Central memory CD8-positive, alpha-beta T cell (primary cell): ENCODE results near the gene BSND.

Experiments
- ATAC-seq: fragments of 150-1000 bp; cut with Tn5 transposase; replicated peaks from 2 replicates; pipeline ENCODE4 v1.10.0; 2022; ENCODE audit warnings: mild to moderate bottlenecking, moderate FRiP score, moderate number of reproducible peaks; ENCODE audit not compliant: poor library complexity, severe bottlenecking; ENCODE audit errors: extremely low read depth
- DNase-seq, 2 donors: peaks; one replicate each; pipeline ENCODE4 v3.0.0; 2021; ENCODE audit warnings: low spot score in 2 of 2
- H3K27ac Mint-ChIP-seq: one replicate; pipeline ENCODE4 v1.8.0; 2022; ENCODE audit warnings: low read depth, mild to moderate bottlenecking, moderate library complexity, mixed read lengths
- H3K27me3 Mint-ChIP-seq: one replicate; pipeline ENCODE4 v1.8.0; 2022; ENCODE audit warnings: mixed read lengths
- H3K36me3 Mint-ChIP-seq: one replicate; pipeline ENCODE4 v1.8.0; 2022; ENCODE audit warnings: mild to moderate bottlenecking, moderate library complexity, mixed read lengths; ENCODE audit not compliant: insufficient read depth
- H3K4me1 Mint-ChIP-seq: one replicate; pipeline ENCODE4 v1.8.0; 2022; ENCODE audit warnings: mixed read lengths
- H3K4me3 Mint-ChIP-seq: one replicate; pipeline ENCODE4 v1.8.0; 2022; ENCODE audit warnings: mild to moderate bottlenecking, moderate library complexity, mixed read lengths
- H3K9me3 Mint-ChIP-seq: one replicate; pipeline ENCODE4 v1.8.0; 2022; ENCODE audit warnings: mixed read lengths

The BSND gene

DNA sequence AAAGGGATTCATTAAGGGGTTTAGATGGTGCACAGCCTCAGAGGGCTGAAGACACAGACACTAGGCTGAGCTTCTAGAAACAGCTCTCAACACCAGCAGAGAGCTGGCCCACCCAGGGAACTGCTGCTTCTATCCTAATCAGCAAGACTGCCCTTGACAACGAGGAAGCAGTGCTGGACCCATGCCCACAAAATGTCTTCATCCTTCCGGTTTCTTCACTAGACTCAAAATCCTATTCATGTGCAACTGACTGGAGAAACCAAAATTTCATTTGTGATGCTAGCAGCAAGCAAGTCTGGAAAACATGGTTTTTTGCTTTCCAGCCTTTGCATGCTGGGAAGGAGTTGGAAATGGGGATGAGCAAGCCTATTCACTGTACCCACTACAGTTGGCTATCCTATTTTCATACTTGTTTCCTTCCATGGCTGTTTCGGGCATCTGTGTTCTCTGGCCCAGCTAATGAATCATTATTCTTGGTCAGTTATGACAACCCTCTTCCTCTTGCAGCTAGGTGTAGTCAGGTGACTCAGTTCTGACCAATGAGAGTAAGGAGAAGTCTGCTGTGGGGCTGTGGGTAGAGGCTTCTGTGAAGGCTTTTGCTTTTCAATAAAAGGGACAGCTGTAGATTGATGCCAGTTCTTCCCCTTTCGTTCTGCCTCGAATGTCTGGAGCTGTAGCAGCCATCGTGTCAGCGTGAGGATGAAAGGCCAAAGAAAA lies 33.0 kb upstream of the BSND start:
- ATAC-seq (no peak), DNase-seq (no peak)
- Mint-ChIP-seq H3K4me1 (peaks cover 9% of the 10 kb centered on the region), H3K36me3 (no peaks in the 10 kb centered on the region), H3K9me3 (no peaks in the 10 kb centered on the region), H3K4me3 (no peak overlapping the region), H3K27me3 (peaks cover 36% of the 10 kb centered on the region), H3K27ac (no peak overlapping the region)

DNA sequence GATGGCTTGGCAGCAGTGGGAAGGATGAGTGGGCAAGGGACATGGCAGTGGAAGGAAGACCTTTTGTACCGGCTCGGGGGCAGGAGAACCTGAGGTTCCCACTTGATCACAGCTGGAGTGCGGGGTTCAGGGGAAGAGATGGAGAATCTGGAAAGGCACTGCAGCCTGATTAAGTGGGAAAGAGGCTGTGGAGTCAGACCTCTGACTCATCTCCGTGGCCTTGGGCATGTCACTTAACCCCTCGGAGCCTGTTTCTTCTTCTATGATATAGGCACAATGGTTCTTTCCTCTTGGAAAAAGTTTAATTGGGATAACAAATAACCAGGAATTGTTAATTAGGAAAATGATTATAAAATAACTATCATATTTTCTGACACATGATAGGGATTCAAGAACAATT lies 31.4 kb upstream of the BSND start:
- Mint-ChIP-seq H3K4me1 (peaks cover 9% of the 10 kb centered on the region), H3K9me3 (no peaks in the 10 kb centered on the region), H3K4me3 (no peak overlapping the region), H3K36me3 (no peaks in the 10 kb centered on the region), H3K27ac (no peak overlapping the region), H3K27me3 (peaks cover 47% of the 10 kb centered on the region)
- DNase-seq (no peak), ATAC-seq (no peak)

DNA sequence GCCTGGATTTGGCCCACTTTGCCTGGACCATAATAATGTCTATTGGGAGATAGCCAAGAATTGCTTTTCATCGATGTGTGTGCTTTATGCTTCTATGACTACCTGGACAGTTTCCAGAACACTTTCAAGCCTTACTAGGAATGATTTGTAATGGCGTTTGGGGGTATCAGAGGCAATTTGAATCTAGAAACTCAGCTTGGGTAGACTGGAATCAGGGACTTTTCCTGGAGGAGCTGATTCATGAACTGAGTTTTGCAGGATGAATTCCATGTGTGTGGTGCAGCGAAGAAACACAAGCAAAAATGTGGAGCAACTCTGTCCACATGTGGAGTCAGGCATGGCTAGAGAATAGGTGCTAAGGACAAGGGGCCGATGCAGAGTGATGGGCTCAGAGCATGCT lies 30.2 kb upstream of the BSND start:
- Mint-ChIP-seq H3K36me3 (no peaks in the 10 kb centered on the region), H3K9me3 (no peaks in the 10 kb centered on the region), H3K4me3 (no peak overlapping the region), H3K4me1 (peaks cover 9% of the 10 kb centered on the region), H3K27ac (no peak overlapping the region), H3K27me3 (peaks cover 59% of the 10 kb centered on the region)
- no peak for DNase-seq
- ATAC-seq = no peak

DNA sequence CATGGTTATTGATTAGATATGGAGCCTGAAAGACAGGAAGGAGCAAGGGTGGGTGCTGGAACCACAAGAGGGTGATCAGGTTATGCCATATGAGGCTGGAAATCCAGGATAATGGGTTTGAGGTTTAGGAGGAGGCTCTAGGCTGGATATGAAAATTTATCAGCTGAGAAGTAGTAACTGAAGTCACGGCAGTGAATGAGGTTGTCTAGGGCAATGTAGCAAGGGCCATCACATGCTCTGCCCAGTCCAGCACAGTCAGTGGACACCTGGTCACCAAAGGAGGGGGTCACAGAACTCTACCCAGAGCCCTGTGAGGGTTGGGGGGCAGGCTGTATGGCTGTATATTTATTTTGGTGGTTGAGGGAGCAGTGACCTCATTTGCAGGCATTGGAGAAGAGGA lies 28.9 kb upstream of the BSND start:
- Mint-ChIP-seq H3K4me3 (no peak overlapping the region), H3K36me3 (no peaks in the 10 kb centered on the region), H3K4me1 (peaks cover 9% of the 10 kb centered on the region), H3K27ac (no peak overlapping the region), H3K9me3 (no peaks in the 10 kb centered on the region), H3K27me3 (peaks cover 61% of the 10 kb centered on the region)
- ATAC-seq (no peak), DNase-seq (no peak)

DNA sequence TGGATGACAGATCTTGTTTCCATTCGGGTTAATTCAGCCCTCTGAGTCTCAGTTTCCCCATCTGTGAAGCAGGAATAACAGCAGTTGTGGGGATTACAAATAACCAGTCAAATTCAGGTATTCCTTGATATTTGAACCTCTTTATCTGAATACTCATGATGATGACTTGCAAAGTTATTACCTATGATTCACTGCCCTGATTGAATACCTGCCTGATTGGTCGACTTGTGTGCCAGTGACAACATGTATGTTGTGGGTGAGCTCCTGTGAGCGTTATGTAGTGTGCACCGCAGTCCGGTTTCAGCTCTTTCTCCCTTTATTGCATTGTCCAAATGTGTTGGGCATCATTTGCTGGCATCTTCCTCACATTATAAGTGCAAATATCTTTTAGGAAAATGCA lies 27.8 kb upstream of the BSND start:
- DNase-seq (no peak), ATAC-seq (no peak)
- H3K4me3 Mint-ChIP-seq = no peak overlapping the region
- H3K36me3 Mint-ChIP-seq = no peaks in the 10 kb centered on the region
- H3K4me1 Mint-ChIP-seq = peaks cover 7% of the 10 kb centered on the region
- peaks cover 70% of the 10 kb centered on the region for H3K27me3 Mint-ChIP-seq
- no peak overlapping the region for H3K27ac Mint-ChIP-seq
- no peaks in the 10 kb centered on the region for H3K9me3 Mint-ChIP-seq

DNA sequence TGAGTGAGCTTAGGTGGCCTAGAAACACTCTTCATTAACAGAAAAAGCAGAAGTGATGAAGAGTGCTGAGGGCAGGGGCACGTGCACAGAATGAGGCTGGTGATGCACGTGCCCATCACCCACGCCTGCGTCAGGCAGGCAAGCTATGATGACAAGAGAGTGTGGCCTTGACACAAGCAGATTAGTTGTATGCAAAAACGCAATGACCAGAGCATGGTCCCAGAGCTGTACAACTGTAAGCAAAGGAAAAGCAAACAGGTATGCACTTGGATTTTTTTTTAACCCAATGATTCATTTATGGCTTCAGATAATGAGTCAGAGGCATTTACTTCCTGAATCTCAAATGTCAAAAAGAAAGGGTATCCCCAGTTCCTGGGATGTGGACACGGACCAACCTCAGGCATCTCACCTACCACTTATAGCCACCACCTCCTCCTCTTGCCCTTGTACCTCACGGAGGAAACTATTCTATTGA lies 27.4 kb upstream of the BSND start:
- ATAC-seq (no peak), DNase-seq (no peak)
- H3K36me3 Mint-ChIP-seq = no peaks in the 10 kb centered on the region
- H3K4me1 Mint-ChIP-seq = peaks cover 2% of the 10 kb centered on the region
- H3K4me3 Mint-ChIP-seq = no peak overlapping the region
- H3K9me3 Mint-ChIP-seq = no peaks in the 10 kb centered on the region
- peaks cover 68% of the 10 kb centered on the region for H3K27me3 Mint-ChIP-seq
- H3K27ac Mint-ChIP-seq = no peak overlapping the region

DNA sequence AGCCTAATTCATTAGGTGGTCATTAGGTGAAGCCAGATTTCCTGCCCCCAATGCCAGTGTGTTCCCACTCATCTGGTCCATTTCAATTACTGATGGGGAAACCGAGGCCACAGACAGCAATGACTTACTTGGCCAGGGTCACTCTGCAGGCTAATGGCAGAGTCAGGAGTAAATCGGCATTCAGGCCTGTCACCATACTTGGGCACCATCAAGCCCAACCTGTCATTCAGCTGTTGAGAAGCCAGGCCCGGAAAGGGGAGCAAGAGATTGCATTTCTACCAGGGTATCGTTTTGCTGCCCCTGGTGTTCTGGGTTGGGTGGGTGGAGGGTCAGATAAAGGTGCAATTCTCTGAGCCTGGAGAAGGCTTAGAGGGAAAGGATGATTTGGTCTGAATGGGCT lies 26.3 kb upstream of the BSND start:
- no peaks in the 10 kb centered on the region for H3K36me3 Mint-ChIP-seq

DNA sequence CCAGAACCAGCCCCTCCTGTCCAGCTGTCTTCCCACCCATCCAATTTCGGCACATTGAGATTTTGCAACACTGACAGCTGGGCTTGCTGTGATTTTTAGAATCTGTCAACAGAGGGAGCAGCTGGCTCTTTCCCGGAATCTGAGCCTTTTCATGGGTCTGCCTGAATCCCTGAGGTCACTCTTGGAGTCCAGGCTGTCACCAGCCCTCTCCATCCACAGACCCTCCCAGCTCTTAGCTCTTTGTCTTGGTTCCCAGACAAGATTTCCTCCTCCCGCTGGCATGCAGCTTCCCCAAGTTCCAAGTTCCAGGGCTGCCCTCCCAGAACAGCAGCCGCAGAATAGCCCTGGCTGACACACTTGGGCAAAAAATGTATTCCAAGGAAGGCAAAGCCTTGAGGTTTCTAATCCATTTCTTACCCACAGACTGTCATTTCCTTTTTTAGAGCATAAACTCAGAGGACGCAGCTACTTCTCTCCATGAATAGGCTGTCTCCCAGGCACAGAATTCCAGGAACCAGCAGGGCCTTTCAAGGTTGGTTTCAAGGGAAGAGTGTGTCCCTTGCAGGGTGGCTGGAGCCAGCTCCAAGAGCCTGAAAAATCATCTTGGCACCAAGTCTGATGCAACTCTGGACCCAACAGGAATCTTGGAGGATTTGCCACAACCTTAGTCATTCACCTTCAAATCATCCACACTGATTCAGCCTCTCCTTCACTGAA lies 25.4 kb upstream of the BSND start:
- H3K4me1 Mint-ChIP-seq = no peaks in the 10 kb centered on the region
- no peaks in the 10 kb centered on the region for H3K9me3 Mint-ChIP-seq
- no peak overlapping the region for H3K27ac Mint-ChIP-seq
- H3K4me3 Mint-ChIP-seq = no peak overlapping the region
- ATAC-seq (no peak), DNase-seq (no peak)
- peaks cover 66% of the 10 kb centered on the region for H3K27me3 Mint-ChIP-seq
- no peaks in the 10 kb centered on the region for H3K36me3 Mint-ChIP-seq

More for the DNA sequence above, 26.3 kb upstream of the BSND start:
- H3K9me3 Mint-ChIP-seq = no peaks in the 10 kb centered on the region
- no peak overlapping the region for H3K27ac Mint-ChIP-seq
- H3K4me1 Mint-ChIP-seq = no peaks in the 10 kb centered on the region
- no peak overlapping the region for H3K4me3 Mint-ChIP-seq
- DNase-seq (no peak), ATAC-seq (no peak)
- peaks cover 57% of the 10 kb centered on the region for H3K27me3 Mint-ChIP-seq

DNA sequence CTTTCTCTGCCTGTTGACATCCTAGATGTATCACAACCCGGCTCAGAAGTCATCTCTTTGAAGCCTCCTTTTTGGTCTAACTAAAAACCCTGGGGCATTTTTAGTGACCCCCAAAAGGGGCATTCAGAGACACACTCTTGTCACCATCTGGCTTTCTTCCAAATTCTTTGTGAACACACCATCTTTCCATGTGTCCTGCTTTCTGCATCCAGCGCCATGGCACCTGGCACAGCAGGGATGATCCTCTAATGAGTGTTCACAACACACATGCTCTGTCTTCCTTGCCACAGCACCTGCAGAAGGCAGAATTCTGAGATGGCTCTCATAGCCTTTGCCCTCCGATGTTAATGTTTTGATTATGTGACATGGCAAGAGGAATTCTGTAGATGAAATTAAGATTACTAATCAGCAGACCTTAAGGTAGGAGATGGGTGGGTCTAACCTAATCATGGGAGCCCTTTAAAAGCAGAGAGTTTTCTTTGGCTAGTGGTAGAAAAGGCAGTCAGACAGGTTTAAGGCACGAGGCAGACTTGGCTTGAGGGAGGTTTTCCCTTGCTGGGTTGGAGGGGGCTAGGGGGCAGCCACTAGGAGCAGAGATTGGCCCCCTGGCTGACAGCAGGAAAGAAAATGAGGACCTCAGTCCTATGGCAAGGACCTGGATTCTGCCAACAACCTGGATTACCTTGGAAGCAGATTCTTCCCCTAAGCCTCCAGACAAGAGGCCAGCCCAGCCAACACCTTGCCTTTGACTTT lies 23.2 kb upstream of the BSND start:
- ATAC-seq (no peak), DNase-seq (no peak)
- Mint-ChIP-seq H3K36me3 (no peaks in the 10 kb centered on the region), H3K4me1 (no peaks in the 10 kb centered on the region), H3K27me3 (peaks cover 57% of the 10 kb centered on the region), H3K27ac (no peak overlapping the region), H3K9me3 (no peaks in the 10 kb centered on the region), H3K4me3 (no peak overlapping the region)

DNA sequence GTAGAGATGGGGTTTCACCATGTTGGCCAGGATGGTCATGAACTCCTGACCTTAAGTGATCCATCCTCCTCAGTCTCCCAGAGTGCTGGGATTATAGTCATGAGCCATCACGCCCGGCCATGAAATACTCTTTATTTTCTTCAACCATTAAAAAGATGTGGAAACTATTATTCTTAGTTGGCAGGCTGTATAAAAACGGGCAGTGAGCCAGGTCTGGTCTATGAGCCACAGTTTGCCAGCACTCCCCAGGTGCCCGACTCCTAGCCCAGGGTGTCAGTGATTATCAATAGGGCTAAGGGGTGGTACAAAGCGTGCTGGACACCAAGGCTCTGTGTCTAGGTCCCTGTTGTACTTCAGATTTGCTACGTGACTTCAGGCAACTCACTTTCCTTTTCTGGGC lies 22.0 kb upstream of the BSND start:
- no peaks in the 10 kb centered on the region for H3K4me1 Mint-ChIP-seq
- H3K36me3 Mint-ChIP-seq = no peaks in the 10 kb centered on the region
- no peaks in the 10 kb centered on the region for H3K9me3 Mint-ChIP-seq
- DNase-seq (no peak), ATAC-seq (no peak)
- H3K4me3 Mint-ChIP-seq = no peak overlapping the region
- H3K27ac Mint-ChIP-seq = no peak overlapping the region
- H3K27me3 Mint-ChIP-seq = peaks cover 56% of the 10 kb centered on the region

DNA sequence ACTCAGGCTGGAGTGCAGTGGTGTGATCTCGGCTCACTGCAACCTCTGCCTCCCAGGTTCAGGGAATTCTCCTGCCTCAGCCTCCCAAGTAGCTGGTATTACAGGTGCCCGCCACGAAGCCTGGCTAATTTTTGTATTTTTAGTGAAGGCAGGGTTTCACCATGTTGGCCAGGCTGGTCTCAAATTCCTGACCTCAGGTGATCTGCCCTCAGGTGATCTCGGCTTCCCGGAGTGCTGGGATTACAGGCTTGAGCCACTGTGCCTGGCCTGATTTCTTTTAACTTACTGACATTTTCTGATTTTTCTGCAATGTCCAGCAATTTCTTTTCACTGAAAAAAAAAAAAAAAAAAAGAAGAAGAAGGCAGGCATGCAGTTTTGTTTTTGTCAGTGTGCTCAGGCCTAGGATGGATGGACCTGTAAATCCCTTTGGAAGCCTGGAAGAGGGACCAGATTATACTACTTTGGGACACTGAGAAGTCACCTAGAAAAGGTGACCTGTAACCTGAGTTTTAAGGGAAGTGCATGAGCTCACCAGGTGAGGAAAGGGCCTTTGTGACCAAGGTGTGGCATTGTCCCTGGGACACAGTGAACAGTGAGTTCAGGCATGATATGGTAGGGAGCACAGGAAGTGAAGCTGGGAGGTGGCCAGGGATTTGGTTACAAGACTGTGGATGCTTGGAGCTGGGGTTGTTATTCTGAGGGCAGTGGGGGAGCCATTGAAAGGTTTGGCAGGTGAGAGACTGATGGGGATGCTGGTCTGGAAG lies 21.0 kb upstream of the BSND start:
- no peaks in the 10 kb centered on the region for H3K9me3 Mint-ChIP-seq
- no peak overlapping the region for H3K4me3 Mint-ChIP-seq
- DNase-seq = no peak
- no peaks in the 10 kb centered on the region for H3K4me1 Mint-ChIP-seq
- ATAC-seq = no peak
- H3K27ac Mint-ChIP-seq = no peak overlapping the region
- H3K36me3 Mint-ChIP-seq = no peaks in the 10 kb centered on the region
- H3K27me3 Mint-ChIP-seq = peaks cover 61% of the 10 kb centered on the region

DNA sequence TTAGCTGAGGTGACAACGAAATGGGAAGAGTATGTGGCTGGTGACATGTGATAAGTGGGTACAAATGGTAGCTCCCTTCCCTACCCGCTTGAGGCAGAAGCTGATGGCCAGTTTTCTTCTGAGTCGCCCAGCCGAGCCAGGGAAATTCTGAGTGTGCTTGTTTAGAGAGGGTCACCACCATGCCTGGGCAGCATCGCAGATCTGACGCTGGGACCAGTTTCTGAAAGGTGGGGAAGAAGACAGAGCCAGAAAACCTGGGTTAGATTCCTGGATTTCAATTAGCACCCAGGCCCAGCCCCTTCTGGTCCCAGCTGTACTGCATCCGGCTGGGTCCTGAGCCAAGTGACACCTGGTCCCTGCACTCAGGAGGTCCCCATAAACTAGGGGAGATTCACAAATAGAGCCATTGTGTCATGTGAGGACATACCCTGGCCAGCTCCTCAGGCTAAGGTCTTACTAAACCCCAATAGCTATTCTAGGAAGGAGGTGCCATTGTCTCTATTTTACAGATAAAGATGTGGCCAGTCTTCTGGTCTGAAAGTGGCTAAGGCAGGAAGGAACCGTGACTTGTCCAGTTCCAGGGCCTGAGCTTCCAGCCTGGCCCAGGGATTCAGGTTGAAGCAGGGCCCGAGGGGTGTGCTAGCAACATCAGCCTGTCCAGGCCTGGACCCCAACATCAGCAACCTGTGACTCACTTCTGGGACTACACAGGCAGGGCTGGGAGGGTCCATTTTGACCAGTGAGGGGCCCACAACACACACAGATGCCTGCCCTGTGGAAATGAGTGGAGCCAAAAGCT lies 20.0 kb upstream of the BSND start:
- Mint-ChIP-seq H3K27me3 (peaks cover 56% of the 10 kb centered on the region), H3K4me1 (no peaks in the 10 kb centered on the region), H3K4me3 (no peak overlapping the region), H3K36me3 (no peaks in the 10 kb centered on the region), H3K9me3 (no peaks in the 10 kb centered on the region), H3K27ac (no peak overlapping the region)
- DNase-seq = no peak
- no peak for ATAC-seq
